ENCODE results near the gene STAT5A.

Gene STAT5A

GRCh38 chr17:42266918-42267766 lies 21.2 kb upstream of the STAT5A start:
- in situ Hi-C loops (cut with MboI; ENCODE audit: low sequenced_read_pairs): no loop called here

GRCh38 chr17:42268236-42268635 lies 20.1 kb upstream of the STAT5A start:
- in situ Hi-C loops (cut with MboI; ENCODE audit: low sequenced_read_pairs): no loop called here

- in situ Hi-C loops (cut with MboI; ENCODE audit: low sequenced_read_pairs): no loop called here
Measured at GRCh38 chr17:42270170-42270535, 18.1 kb upstream of the STAT5A start.

GRCh38 chr17:42270596-42270995 lies 17.7 kb upstream of the STAT5A start:
- in situ Hi-C loops (cut with MboI; ENCODE audit: low sequenced_read_pairs): no loop called here

GRCh38 chr17:42271006-42271778 lies 17.1 kb upstream of the STAT5A start:
- in situ Hi-C loops (cut with MboI; ENCODE audit: low sequenced_read_pairs): no loop called here

GRCh38 chr17:42271779-42272035 lies 16.6 kb upstream of the STAT5A start:
- in situ Hi-C loops (cut with MboI; ENCODE audit: low sequenced_read_pairs): no loop called here

GRCh38 chr17:42272162-42272907 lies 16.0 kb upstream of the STAT5A start:
- in situ Hi-C loops (cut with MboI; ENCODE audit: low sequenced_read_pairs): no loop called here

- in situ Hi-C loops (cut with MboI; ENCODE audit: low sequenced_read_pairs): no loop called here
Measured at GRCh38 chr17:42273474-42274252, 14.6 kb upstream of the STAT5A start.

- in situ Hi-C loops (cut with MboI; ENCODE audit: low sequenced_read_pairs): no loop called here
Measured at GRCh38 chr17:42274253-42274542, 14.1 kb upstream of the STAT5A start.

- in situ Hi-C loops (cut with MboI; ENCODE audit: low sequenced_read_pairs): no loop called here
Measured at GRCh38 chr17:42274812-42275526, 13.3 kb upstream of the STAT5A start.

GRCh38 chr17:42275527-42276358 lies 12.6 kb upstream of the STAT5A start:
- in situ Hi-C loops (cut with MboI; ENCODE audit: low sequenced_read_pairs): no loop called here

- in situ Hi-C loops (cut with MboI; ENCODE audit: low sequenced_read_pairs): no loop called here
Measured at GRCh38 chr17:42276359-42276608, 12.0 kb upstream of the STAT5A start, which contains the start of gene STAT5B. TSS of gene STAT5B (minus strand) at chr17:42276391. CDS start at chr17:42232127, 44,264 bp downstream.

GRCh38 chr17:42276609-42277341 lies 11.5 kb upstream of the STAT5A start:
- in situ Hi-C loops (cut with MboI; ENCODE audit: low sequenced_read_pairs): no loop called here

- in situ Hi-C loops (cut with MboI; ENCODE audit: low sequenced_read_pairs): no loop called here
Measured at GRCh38 chr17:42277342-42277712, 11.0 kb upstream of the STAT5A start.

- in situ Hi-C loops (cut with MboI; ENCODE audit: low sequenced_read_pairs): no loop called here
Measured at GRCh38 chr17:42279776-42280630, 8.3 kb upstream of the STAT5A start.

GRCh38 chr17:42281571-42282096 lies 6.7 kb upstream of the STAT5A start:
- in situ Hi-C loops (cut with MboI; ENCODE audit: low sequenced_read_pairs): no loop called here

- in situ Hi-C loops (cut with MboI; ENCODE audit: low sequenced_read_pairs): no loop called here
Measured at GRCh38 chr17:42282478-42283080, 5.7 kb upstream of the STAT5A start.
